HG03520 (cell line): ENCODE results near the gene ERC1.
"Not testable (repeated sequence)": the region's sequence is repeated elsewhere in the genome, so short reads cannot be mapped to it uniquely, and the experiment has no call there.

Source experiments
- ATAC-seq: cut with Tn5 transposase; IDR thresholded peaks from one replicate; pipeline ENCODE4 v1.9.1; 2021; ENCODE audit warnings: mild to moderate bottlenecking, moderate library complexity; ENCODE audit not compliant: unreplicated experiment

The ERC1 gene

DNA sequence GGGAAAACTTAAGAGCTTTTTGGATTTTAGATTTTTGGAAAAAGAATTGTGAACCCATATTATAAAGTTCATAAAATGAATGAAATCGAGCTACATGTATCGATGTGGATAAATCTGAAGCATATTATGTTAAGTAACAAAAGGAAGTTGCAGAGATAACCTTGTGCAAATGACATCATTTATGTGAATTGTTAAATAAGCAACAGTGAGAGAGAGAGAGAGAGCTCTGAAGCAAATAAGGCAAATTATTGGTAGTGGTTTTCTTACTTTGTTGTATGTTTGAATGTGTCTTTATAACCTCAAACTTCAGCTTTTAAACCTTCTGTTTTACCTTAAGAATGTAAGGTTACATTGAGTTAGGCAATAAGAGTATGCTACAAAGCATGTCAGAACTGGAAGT lies 78.8 kb downstream of the ERC1 start:
- ATAC-seq = no peak

GRCh38 chr12:1071182-1071581 lies 80.2 kb downstream of the ERC1 start:
- ATAC-seq = no peak

DNA sequence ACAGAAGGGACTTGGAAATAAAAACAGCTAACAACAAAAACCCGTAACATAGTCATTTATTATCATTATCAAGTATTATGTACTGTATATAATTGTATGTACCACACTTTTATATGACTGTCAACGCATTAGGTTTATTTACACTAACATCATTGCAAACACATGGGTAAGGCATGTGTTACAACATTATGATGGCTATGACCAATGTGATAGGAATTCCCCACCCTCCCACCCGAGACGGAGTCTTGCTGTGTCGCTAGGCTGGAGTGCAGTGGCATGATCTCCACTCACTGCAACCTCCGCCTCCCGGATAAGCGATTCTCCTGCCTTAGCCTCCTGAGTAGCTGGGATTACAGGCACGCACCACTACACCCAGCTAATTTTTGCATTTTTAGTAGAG lies 82.6 kb downstream of the ERC1 start:
- ATAC-seq = no peak

DNA sequence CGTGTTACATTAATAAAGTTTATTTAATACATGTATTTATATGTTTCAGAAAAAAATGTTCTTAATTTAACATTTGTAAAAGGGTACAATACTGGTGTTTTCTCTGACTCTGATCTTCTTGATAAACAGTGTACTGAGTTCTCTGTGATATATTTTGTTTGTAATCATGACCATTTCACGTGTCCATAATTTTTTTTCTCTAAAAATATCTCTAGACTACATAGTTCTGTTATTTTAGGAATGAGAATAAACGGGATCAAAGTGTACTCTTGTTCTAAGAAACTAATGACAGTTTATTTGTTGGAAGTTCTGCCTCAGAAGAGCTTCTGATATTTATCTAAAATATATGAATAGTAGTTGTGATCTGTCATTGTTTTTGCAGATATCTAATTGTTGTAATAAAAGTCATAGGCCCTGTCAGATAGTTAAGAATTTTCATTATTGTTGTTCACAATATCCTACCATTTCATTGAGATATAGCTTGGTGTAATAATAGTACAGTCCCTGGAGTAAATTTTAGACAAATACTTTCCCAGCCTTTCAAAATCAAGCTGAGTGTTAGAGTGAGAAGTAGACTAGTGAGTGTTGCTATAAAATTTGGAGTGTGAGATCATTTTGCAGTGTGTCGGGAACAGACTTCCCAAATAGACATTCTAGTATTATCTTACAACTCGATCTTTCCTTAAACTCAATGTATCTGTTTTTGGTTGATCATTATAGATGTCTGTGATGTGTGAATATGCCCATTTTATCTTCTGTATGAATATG lies 86.2 kb downstream of the ERC1 start:
- ATAC-seq = no peak

DNA sequence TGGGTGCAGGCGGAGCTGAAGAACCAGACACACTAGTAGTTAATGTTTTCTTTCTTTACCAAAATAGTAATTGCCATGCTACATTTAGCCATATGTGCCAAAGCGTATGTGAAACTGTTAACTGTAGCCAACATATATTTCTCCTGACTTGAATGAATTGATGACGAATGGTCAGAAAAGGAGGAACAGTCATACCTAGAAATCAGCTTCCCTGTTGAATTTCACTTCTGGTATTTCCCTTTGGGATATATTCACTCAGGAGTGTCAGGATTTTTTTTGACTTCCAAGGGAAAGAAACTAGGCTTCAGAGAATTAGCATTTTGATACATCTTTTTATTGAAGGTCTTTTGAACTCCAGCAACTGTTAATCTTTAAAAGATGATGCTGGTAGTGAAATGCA lies 87.0 kb downstream of the ERC1 start:
- ATAC-seq = no peak

- ATAC-seq = no peak
Measured at GRCh38 chr12:1080520-1081223, 89.6 kb downstream of the ERC1 start.

DNA sequence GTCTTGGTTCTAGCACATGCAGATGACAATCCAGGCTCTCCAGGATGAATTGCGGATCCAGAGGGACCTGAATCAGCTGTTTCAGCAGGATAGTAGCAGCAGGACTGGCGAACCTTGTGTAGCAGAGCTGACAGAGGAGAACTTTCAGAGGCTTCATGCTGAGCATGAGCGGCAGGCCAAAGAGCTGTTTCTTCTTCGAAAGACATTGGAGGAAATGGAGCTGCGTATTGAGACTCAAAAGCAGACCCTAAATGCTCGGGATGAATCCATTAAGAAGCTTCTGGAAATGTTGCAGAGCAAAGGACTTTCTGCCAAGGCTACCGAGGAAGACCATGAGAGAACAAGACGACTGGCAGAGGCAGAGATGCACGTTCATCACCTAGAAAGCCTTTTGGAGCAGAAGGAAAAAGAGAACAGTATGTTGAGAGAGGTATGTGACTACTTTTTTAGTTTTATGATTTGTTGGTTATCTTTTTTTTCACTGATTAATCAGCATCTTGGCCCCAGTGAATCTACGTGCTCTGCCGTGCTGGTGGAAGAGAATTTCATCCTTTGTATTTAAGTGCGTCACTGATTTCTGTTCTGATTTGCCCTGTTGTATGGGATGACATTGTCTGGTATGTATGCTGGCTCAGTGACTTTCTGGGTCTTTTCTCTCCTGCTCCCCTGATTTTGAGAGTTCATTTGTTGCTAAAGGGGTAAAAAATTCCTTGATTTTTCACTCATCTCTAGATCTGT lies 92.3 kb downstream of the ERC1 start:
- no peak for ATAC-seq

GRCh38 chr12:1083889-1084262 lies 92.9 kb downstream of the ERC1 start:
- no peak for ATAC-seq

- no peak for ATAC-seq
Measured at GRCh38 chr12:1091350-1091749, 100.3 kb downstream of the ERC1 start.

GRCh38 chr12:1093166-1093751 lies 102.2 kb downstream of the ERC1 start:
- ATAC-seq = no peak

DNA sequence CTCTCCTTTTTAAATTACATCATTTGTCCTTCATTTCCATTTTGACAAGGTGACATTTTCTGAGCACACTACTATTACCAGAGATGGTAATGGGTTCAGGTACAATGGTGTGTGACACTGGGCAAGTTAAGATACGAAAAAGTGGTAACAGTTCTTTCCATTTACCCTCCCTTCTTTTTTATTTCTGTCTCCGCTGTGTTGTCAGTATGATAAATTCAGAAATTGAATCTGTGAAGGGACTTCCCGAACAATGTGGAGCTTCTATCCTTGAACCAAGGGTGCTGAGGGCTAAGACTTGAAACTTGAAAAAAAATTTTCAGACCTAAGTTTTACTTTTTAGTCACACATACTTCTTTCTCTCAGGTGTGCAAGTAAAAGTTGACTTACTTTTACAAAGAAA lies 103.7 kb downstream of the ERC1 start:
- no peak for ATAC-seq

GRCh38 chr12:1099158-1099557 lies 108.1 kb downstream of the ERC1 start:
- no peak for ATAC-seq

- not testable (repeated sequence) for ATAC-seq
Measured at GRCh38 chr12:1099618-1100017, 108.6 kb downstream of the ERC1 start.

GRCh38 chr12:1102115-1102514 lies 111.1 kb downstream of the ERC1 start:
- ATAC-seq = no peak

- no peak for ATAC-seq
Measured at GRCh38 chr12:1102791-1103450, 111.9 kb downstream of the ERC1 start.

GRCh38 chr12:1103632-1104031 lies 112.6 kb downstream of the ERC1 start:
- ATAC-seq = no peak

GRCh38 chr12:1104088-1104800 lies 113.2 kb downstream of the ERC1 start:
- no peak for ATAC-seq

- no peak for ATAC-seq
Measured at GRCh38 chr12:1107669-1108068, 116.6 kb downstream of the ERC1 start.

- ATAC-seq = peak; percentile 55
Measured at GRCh38 chr12:1108276-1108675, 117.3 kb downstream of the ERC1 start.

DNA sequence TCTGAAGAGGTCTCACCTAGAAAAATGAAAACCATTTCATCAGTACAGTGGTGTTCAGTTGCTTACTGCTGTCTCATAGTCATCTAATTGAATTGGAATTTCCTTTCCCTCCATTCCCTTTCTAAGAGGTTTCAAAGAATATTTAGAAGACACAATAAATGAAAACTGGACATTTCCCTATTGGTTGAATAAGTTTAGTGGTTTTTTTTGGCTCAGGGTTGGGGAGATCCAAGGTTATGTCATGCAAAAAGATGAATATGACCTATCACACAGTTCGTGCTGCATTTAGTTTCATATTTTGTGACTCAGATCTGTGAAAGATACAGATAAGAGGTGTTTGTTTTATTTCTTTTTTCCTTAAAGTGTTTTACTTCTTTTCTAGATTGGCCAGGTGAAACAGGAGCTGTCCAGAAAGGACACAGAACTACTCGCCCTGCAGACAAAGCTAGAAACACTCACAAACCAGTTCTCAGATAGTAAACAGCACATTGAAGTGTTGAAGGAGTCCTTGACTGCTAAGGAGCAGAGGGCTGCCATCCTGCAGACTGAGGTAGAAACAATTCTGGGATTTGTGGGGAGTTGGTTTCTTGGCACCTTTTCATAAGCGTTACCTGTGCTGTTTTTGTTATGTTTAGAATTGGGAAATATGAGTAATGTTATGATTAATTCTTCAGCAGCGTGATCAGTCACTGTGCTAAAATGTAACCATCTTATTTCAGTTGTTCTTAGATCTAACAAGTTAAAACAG lies 124.6 kb downstream of the ERC1 start:
- ATAC-seq = no peak
